ENCODE data around the gene EDN3.
"Not testable (repeated sequence)": the region's sequence is repeated elsewhere in the genome, so short reads cannot be mapped to it uniquely, and the experiment has no call there.

The EDN3 gene

GRCh38 chr20:59340201-59340885 lies 39.9 kb downstream of the EDN3 start:
- H3K27me3 Mint-ChIP-seq = no peaks in the 10 kb centered on the region
- H3K9me3 Mint-ChIP-seq (ENCODE audit: low read depth) = no peaks in the 10 kb centered on the region
- H3K4me3 Mint-ChIP-seq = no peak overlapping the region
- H3K27ac Mint-ChIP-seq = no peak overlapping the region
- H3K4me1 Mint-ChIP-seq (ENCODE audit: low read depth) = no peaks in the 10 kb centered on the region
- no peaks in the 10 kb centered on the region for H3K36me3 Mint-ChIP-seq

GRCh38 chr20:59341285-59342022 lies 41.0 kb downstream of the EDN3 start:
- not testable (repeated sequence) for H3K4me3 Mint-ChIP-seq; H3K27me3 Mint-ChIP-seq; H3K36me3 Mint-ChIP-seq; H3K9me3 Mint-ChIP-seq (ENCODE audit: low read depth); H3K27ac Mint-ChIP-seq; H3K4me1 Mint-ChIP-seq (ENCODE audit: low read depth)

- H3K9me3 Mint-ChIP-seq (ENCODE audit: low read depth) = no peaks in the 10 kb centered on the region
- H3K36me3 Mint-ChIP-seq = no peaks in the 10 kb centered on the region
- H3K27me3 Mint-ChIP-seq = no peaks in the 10 kb centered on the region
Observed at GRCh38 chr20:59342023-59342957, 41.9 kb downstream of the EDN3 start.

GRCh38 chr20:59346061-59346460 lies 45.6 kb downstream of the EDN3 start:
- no peak overlapping the region for H3K27ac Mint-ChIP-seq
- no peaks in the 10 kb centered on the region for H3K4me1 Mint-ChIP-seq (ENCODE audit: low read depth)
- no peak overlapping the region for H3K4me3 Mint-ChIP-seq
- no peaks in the 10 kb centered on the region for H3K9me3 Mint-ChIP-seq (ENCODE audit: low read depth)
- H3K27me3 Mint-ChIP-seq = no peaks in the 10 kb centered on the region
- no peaks in the 10 kb centered on the region for H3K36me3 Mint-ChIP-seq

More at GRCh38 chr20:59342023-59342957, 41.9 kb downstream of the EDN3 start:
- Mint-ChIP-seq H3K4me3 (no peak overlapping the region), H3K4me1 (ENCODE audit: low read depth) (no peaks in the 10 kb centered on the region), H3K27ac (no peak overlapping the region)

GRCh38 chr20:59349277-59349676 lies 48.9 kb downstream of the EDN3 start:
- H3K27me3 Mint-ChIP-seq = no peaks in the 10 kb centered on the region
- H3K9me3 Mint-ChIP-seq (ENCODE audit: low read depth) = no peaks in the 10 kb centered on the region
- H3K4me1 Mint-ChIP-seq (ENCODE audit: low read depth) = peaks cover 3% of the 10 kb centered on the region
- no peak overlapping the region for H3K27ac Mint-ChIP-seq
- no peaks in the 10 kb centered on the region for H3K36me3 Mint-ChIP-seq
- H3K4me3 Mint-ChIP-seq = no peak overlapping the region

- Mint-ChIP-seq H3K4me1 (ENCODE audit: low read depth) (peaks cover 3% of the 10 kb centered on the region), H3K36me3 (no peaks in the 10 kb centered on the region), H3K9me3 (ENCODE audit: low read depth) (no peaks in the 10 kb centered on the region), H3K27me3 (no peaks in the 10 kb centered on the region), H3K4me3 (no peak overlapping the region), H3K27ac (no peak overlapping the region)
Observed at GRCh38 chr20:59350330-59351156, 50.1 kb downstream of the EDN3 start.

- Mint-ChIP-seq H3K4me1 (ENCODE audit: low read depth) (peaks cover 3% of the 10 kb centered on the region), H3K36me3 (no peaks in the 10 kb centered on the region), H3K4me3 (no peak overlapping the region), H3K9me3 (ENCODE audit: low read depth) (no peaks in the 10 kb centered on the region), H3K27me3 (no peaks in the 10 kb centered on the region), H3K27ac (no peak overlapping the region)
Observed at GRCh38 chr20:59351157-59352040, 51.0 kb downstream of the EDN3 start.

- Mint-ChIP-seq H3K27ac (no peak overlapping the region), H3K4me1 (ENCODE audit: low read depth) (peaks cover 3% of the 10 kb centered on the region), H3K36me3 (no peaks in the 10 kb centered on the region), H3K9me3 (ENCODE audit: low read depth) (no peaks in the 10 kb centered on the region), H3K27me3 (no peaks in the 10 kb centered on the region), H3K4me3 (no peak overlapping the region)
Observed at GRCh38 chr20:59352541-59352940, 52.1 kb downstream of the EDN3 start.

GRCh38 chr20:59352990-59353389 lies 52.6 kb downstream of the EDN3 start:
- peaks cover 3% of the 10 kb centered on the region for H3K4me1 Mint-ChIP-seq (ENCODE audit: low read depth)
- no peaks in the 10 kb centered on the region for H3K9me3 Mint-ChIP-seq (ENCODE audit: low read depth)
- no peak overlapping the region for H3K4me3 Mint-ChIP-seq
- no peak overlapping the region for H3K27ac Mint-ChIP-seq
- no peaks in the 10 kb centered on the region for H3K36me3 Mint-ChIP-seq
- no peaks in the 10 kb centered on the region for H3K27me3 Mint-ChIP-seq

GRCh38 chr20:59354460-59354859 lies 54.0 kb downstream of the EDN3 start:
- no peak overlapping the region for H3K4me3 Mint-ChIP-seq
- no peaks in the 10 kb centered on the region for H3K36me3 Mint-ChIP-seq
- H3K27ac Mint-ChIP-seq = no peak overlapping the region
- peaks cover 3% of the 10 kb centered on the region for H3K4me1 Mint-ChIP-seq (ENCODE audit: low read depth)
- H3K9me3 Mint-ChIP-seq (ENCODE audit: low read depth) = no peaks in the 10 kb centered on the region
- no peaks in the 10 kb centered on the region for H3K27me3 Mint-ChIP-seq

GRCh38 chr20:59355242-59355641 lies 54.8 kb downstream of the EDN3 start:
- Mint-ChIP-seq H3K4me1 (ENCODE audit: low read depth) (peaks cover 3% of the 10 kb centered on the region), H3K9me3 (ENCODE audit: low read depth) (no peaks in the 10 kb centered on the region), H3K27me3 (no peaks in the 10 kb centered on the region), H3K36me3 (no peaks in the 10 kb centered on the region), H3K4me3 (no peak overlapping the region), H3K27ac (no peak overlapping the region)

GRCh38 chr20:59356662-59357165 lies 56.3 kb downstream of the EDN3 start:
- Mint-ChIP-seq H3K9me3 (ENCODE audit: low read depth) (no peaks in the 10 kb centered on the region), H3K4me3 (no peak overlapping the region), H3K27me3 (no peaks in the 10 kb centered on the region), H3K36me3 (no peaks in the 10 kb centered on the region), H3K4me1 (ENCODE audit: low read depth) (peaks cover 3% of the 10 kb centered on the region), H3K27ac (no peak overlapping the region)

- H3K27me3 Mint-ChIP-seq; H3K36me3 Mint-ChIP-seq; H3K27ac Mint-ChIP-seq; H3K4me3 Mint-ChIP-seq; H3K4me1 Mint-ChIP-seq (ENCODE audit: low read depth); H3K9me3 Mint-ChIP-seq (ENCODE audit: low read depth): not testable (repeated sequence)
Observed at GRCh38 chr20:59358793-59359192, 58.4 kb downstream of the EDN3 start.
